SK-N-SH (cell line): Measurements from ENCODE around the gene TESMIN. TPM values are rescaled to one million over a fixed set of nuclear protein-coding genes. Genes with fewer than 3 reads are reported as not detected.

Experiments used
- CTCF ChIA-PET: fragments of 300-600, 350-600 bp; formaldehyde crosslinking; extraction: SDS; loops from one replicate; lab custom pipeline; 2021; lab: Yijun Ruan, JAX
- POLR2A ChIA-PET: fragments of 350-600 bp; sonication (Branson Sonifier 250); formaldehyde crosslinking; extraction: SDS; loops from one replicate; lab custom pipeline; 2020; ENCODE audit warnings: antibody characterized with exemption, inconsistent platforms; lab: Yijun Ruan, JAX
- DNase-seq: peaks from one replicate; pipeline ENCODE4 v3.0.0; 2012
- H2AFZ ChIP-seq: fragments of 200-600 bp; sonication (generic); 2 replicates; pipeline ENCODE4 v1.8.1; 2016; ENCODE audit warnings: antibody characterized with exemption, mild to moderate bottlenecking, low read depth
- H3F3A ChIP-seq: fragments of 200-600 bp; sonication (generic); replicated peaks from 2 replicates; pipeline ENCODE3; 2016; ENCODE audit warnings: antibody characterized with exemption, mild to moderate bottlenecking; ENCODE audit not compliant: insufficient read depth
- H3K27ac ChIP-seq, 2 experiments: fragments of 200-500 bp in 1 of 2; fragments of 200-600 bp in 1 of 2; sonication (Bioruptor generic) in 1 of 2; sonication (generic), shearing (Covaris generic) in 1 of 2; 2 replicates each; pipeline versions ENCODE4 v1.5.1 to v1.6.1; 2014 to 2016; ENCODE audit warnings: low read depth in 2 of 2, inconsistent platforms in 1 of 2, low read length in 1 of 2, mild to moderate bottlenecking in 1 of 2, mixed read lengths in 1 of 2
- H3K27me3 ChIP-seq: fragments of 200-600 bp; sonication (generic), shearing (Covaris generic); 2 replicates; pipeline ENCODE4 v1.6.1; 2016; ENCODE audit warnings: mixed run types; ENCODE audit not compliant: insufficient read depth
- H3K36me3 ChIP-seq, 2 experiments: fragments of 200-500 bp in 1 of 2; fragments of 200-600 bp in 1 of 2; sonication (Bioruptor generic) in 1 of 2; sonication (generic) in 1 of 2; replicated peaks in 1 of 2; 2 replicates each; pipeline versions ENCODE3 to v1.5.1; 2014 to 2016; ENCODE audit warnings: low read length in 1 of 2, mild to moderate bottlenecking in 1 of 2; ENCODE audit not compliant: insufficient read depth in 2 of 2, control insufficient read depth in 1 of 2
- H3K4me1 ChIP-seq, 2 experiments: fragments of 200-500 bp in 1 of 2; fragments of 200-600 bp in 1 of 2; sonication (Bioruptor generic) in 1 of 2; sonication (generic), shearing (Covaris generic) in 1 of 2; 2 replicates each; pipeline versions ENCODE4 v1.5.1 to v1.6.1; 2014 to 2016; ENCODE audit warnings: low read depth in 1 of 2, low read length in 1 of 2, mixed run types in 1 of 2; ENCODE audit not compliant: insufficient read depth in 2 of 2, control insufficient read depth in 1 of 2
- H3K4me2 ChIP-seq: fragments of 200-600 bp; sonication (generic), shearing (Covaris generic); 2 replicates; pipeline ENCODE4 v1.6.1; 2017; ENCODE audit warnings: mixed run types
- H3K4me3 ChIP-seq, 2 experiments: fragments of 200-500 bp in 1 of 2; fragments of 200-600 bp in 1 of 2; sonication (Bioruptor generic) in 1 of 2; sonication (generic), shearing (Covaris generic) in 1 of 2; 2 replicates each; pipeline versions ENCODE4 v1.5.1 to v1.8.1; 2014 to 2016; ENCODE audit warnings: low read depth in 2 of 2, inconsistent platforms in 1 of 2, low read length in 1 of 2, mild to moderate bottlenecking in 1 of 2, mixed read lengths in 1 of 2, moderate library complexity in 1 of 2
- H3K79me2 ChIP-seq: fragments of 200-600 bp; sonication (generic); 2 replicates; pipeline ENCODE4 v1.8.1; 2017; ENCODE audit warnings: mild to moderate bottlenecking; ENCODE audit not compliant: insufficient read depth
- H3K9ac ChIP-seq: fragments of 200-600 bp; sonication (generic); 2 replicates; pipeline ENCODE4 v1.6.1; 2017; ENCODE audit warnings: mixed run types
- H3K9me2 ChIP-seq: fragments of 200-600 bp; sonication (generic); 2 replicates; pipeline ENCODE4 v1.6.1; 2017; ENCODE audit warnings: mixed run types
- H3K9me3 ChIP-seq: fragments of 200-600 bp; sonication (generic); 2 replicates; pipeline ENCODE4 v1.6.1; 2017; ENCODE audit warnings: mixed run types, mild to moderate bottlenecking, moderate library complexity
- H4K20me1 ChIP-seq: fragments of 200-600 bp; sonication (generic); 2 replicates; pipeline ENCODE4 v1.6.1; 2017; ENCODE audit warnings: mild to moderate bottlenecking, mixed run types; ENCODE audit not compliant: insufficient read depth
- CHD2 ChIP-seq: fragments of 150-350 bp; IDR thresholded peaks from 2 replicates; pipeline ENCODE4 v1.6.1; 2018; ENCODE audit warnings: low read length; ENCODE audit not compliant: partially characterized antibody
- CTCF ChIP-seq: fragments of 200-600 bp; sonication (generic); IDR thresholded peaks from 2 replicates; pipeline ENCODE4 v1.6.1; 2017; ENCODE audit warnings: antibody characterized with exemption, mild to moderate bottlenecking, moderate library complexity
- EZH2phosphoT487 ChIP-seq: fragments of 200-600 bp; sonication (generic); IDR thresholded peaks from 2 replicates; pipeline ENCODE4 v1.6.1; 2017; ENCODE audit warnings: low read depth, mixed run types, mild to moderate bottlenecking, antibody characterized with exemption, moderate library complexity, borderline replicate concordance
- FOSL2 ChIP-seq: IDR thresholded peaks from 2 replicates; pipeline ENCODE4 v1.4.0; 2012; ENCODE audit warnings: low read depth, mild to moderate bottlenecking, moderate library complexity, borderline replicate concordance
- FOXJ3 ChIP-seq: sonication (generic); formaldehyde crosslinking; IDR thresholded peaks from 2 replicates; pipeline ENCODE4 v1.5.1; 2020; ENCODE audit warnings: mild to moderate bottlenecking, missing genetic modification reagents
- GABPA ChIP-seq: IDR thresholded peaks from 2 replicates; pipeline ENCODE4 v1.4.0; 2012; ENCODE audit warnings: low read depth, mild to moderate bottlenecking
- JUND ChIP-seq: IDR thresholded peaks from 2 replicates; pipeline ENCODE4 v1.4.0; 2012
- NFIC ChIP-seq: IDR thresholded peaks from 2 replicates; pipeline ENCODE4 v1.4.0; 2012; ENCODE audit warnings: borderline replicate concordance
- PBX3 ChIP-seq: IDR thresholded peaks from 2 replicates; pipeline ENCODE4; 2012
- POLR2AphosphoS5 ChIP-seq: IDR thresholded peaks from 2 replicates; pipeline ENCODE4 v1.6.1; 2012; ENCODE audit warnings: low read depth, low read length
- RFX5 ChIP-seq: IDR thresholded peaks from 2 replicates; pipeline ENCODE4 v1.6.1; 2012; ENCODE audit warnings: mild to moderate bottlenecking, improper control_type of control experiment, low read length
- RXRA ChIP-seq: IDR thresholded peaks from 2 replicates; pipeline ENCODE4 v1.4.0; 2012; ENCODE audit warnings: low read depth, mild to moderate bottlenecking, borderline replicate concordance
- SMC3 ChIP-seq: IDR thresholded peaks from 2 replicates; pipeline ENCODE4 v1.6.1; 2012; ENCODE audit warnings: low read depth, low read length, improper control_type of control experiment
- TAF1 ChIP-seq: IDR thresholded peaks from 2 replicates; pipeline ENCODE4 v1.6.1; 2012; ENCODE audit warnings: low read depth, mild to moderate bottlenecking, low read length, moderate library complexity, borderline replicate concordance
- TCF12 ChIP-seq: IDR thresholded peaks from 2 replicates; pipeline ENCODE4 v1.4.0; 2012
- TEAD4 ChIP-seq: IDR thresholded peaks from 2 replicates; pipeline ENCODE4 v1.4.0; 2012; ENCODE audit warnings: mild to moderate bottlenecking, borderline replicate concordance; ENCODE audit not compliant: insufficient read depth
- USF1 ChIP-seq: IDR thresholded peaks from 2 replicates; pipeline ENCODE4 v1.4.0; 2012; ENCODE audit warnings: low read depth, borderline replicate concordance
- WGBS: methylation state at CpG from one replicate; pipeline ENCODE4 v1.1.6; 2017; ENCODE audit warnings: low lambda C conversion rate; 5-methylcytosine and 5-hydroxymethylcytosine counted together
- polyA plus RNA-seq, 3 experiments: library from polyadenylated mRNA; depleted of rRNA; stranded (reverse); fragments of >200 nt; gene quantifications; 2 replicates each; pipeline ENCODE4 v1.2.3, GENCODE V29; 2012
- TF ChIP-seq, protein P1 (sequence below): fragments of 150-350 bp; IDR thresholded peaks from 2 replicates; pipeline ENCODE4 v1.6.1; 2016; ENCODE audit warnings: mild to moderate bottlenecking, low read depth, low read length
- TF ChIP-seq, protein P2 (sequence below): IDR thresholded peaks from 2 replicates; pipeline ENCODE4 v1.6.1; 2012; ENCODE audit warnings: mild to moderate bottlenecking, low read depth, low read length, moderate library complexity
- TF ChIP-seq, protein P3 (sequence below): IDR thresholded peaks from 2 replicates; pipeline ENCODE4 v1.4.0; 2012; ENCODE audit warnings: low read depth, borderline replicate concordance

Gene TESMIN
- polyA plus RNA-seq, 1 of the 3 experiments (the other 2 are of a cell fraction), result 3.5 TPM

- no peaks in the 10 kb centered on the region for H3K36me3 ChIP-seq
- no peak overlapping the region for H2AFZ ChIP-seq
- H4K20me1 ChIP-seq, result no peaks in the 10 kb centered on the region
- H3K9ac ChIP-seq, result no peak overlapping the region
- POLR2A ChIA-PET, result no interaction called here
- WGBS, result 83% methylated on average over 5 of the region's 14 CpGs
- no peaks in the 10 kb centered on the region for H3K9me3 ChIP-seq
- H3K4me3 ChIP-seq, result no peak overlapping the region
- H3K27me3 ChIP-seq, result peaks cover 35% of the 10 kb centered on the region
- CTCF ChIA-PET, result interaction anchor here (1.5 to 2.6 kb wide), 2 partner anchors 11 to 77 kb away, joined by 3 to 9 read pairs; no protein-coding TSS in a partner anchor
- no peaks in the 10 kb centered on the region for H3F3A ChIP-seq
- peaks cover 0 to 38% of the 10 kb centered on the region in 2 experiments; a peak in 1 of 4 replicates for H3K4me1 ChIP-seq
- H3K9me2 ChIP-seq, result no peaks in the 10 kb centered on the region
- no peak overlapping the region for H3K4me2 ChIP-seq
- DNase-seq, result no peak
- TF ChIP-seq POLR2AphosphoS5 (no peak), RFX5 (no peak), FOSL2 (no peak), USF1 (no peak), RXRA (no peak), PBX3 (no peak), CHD2 (no peak), CTCF (no peak), TEAD4 (no peak), TAF1 (no peak), SMC3 (no peak), EZH2phosphoT487 (no peak), TCF12 (no peak), JUND (no peak), GABPA (no peak), NFIC (no peak), FOXJ3 (CRISPR knock-in tag) (no peak)
- TF ChIP-seq, protein P1, sequence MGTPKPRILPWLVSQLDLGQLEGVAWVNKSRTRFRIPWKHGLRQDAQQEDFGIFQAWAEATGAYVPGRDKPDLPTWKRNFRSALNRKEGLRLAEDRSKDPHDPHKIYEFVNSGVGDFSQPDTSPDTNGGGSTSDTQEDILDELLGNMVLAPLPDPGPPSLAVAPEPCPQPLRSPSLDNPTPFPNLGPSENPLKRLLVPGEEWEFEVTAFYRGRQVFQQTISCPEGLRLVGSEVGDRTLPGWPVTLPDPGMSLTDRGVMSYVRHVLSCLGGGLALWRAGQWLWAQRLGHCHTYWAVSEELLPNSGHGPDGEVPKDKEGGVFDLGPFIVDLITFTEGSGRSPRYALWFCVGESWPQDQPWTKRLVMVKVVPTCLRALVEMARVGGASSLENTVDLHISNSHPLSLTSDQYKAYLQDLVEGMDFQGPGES, result no peak
- TF ChIP-seq, protein P2, sequence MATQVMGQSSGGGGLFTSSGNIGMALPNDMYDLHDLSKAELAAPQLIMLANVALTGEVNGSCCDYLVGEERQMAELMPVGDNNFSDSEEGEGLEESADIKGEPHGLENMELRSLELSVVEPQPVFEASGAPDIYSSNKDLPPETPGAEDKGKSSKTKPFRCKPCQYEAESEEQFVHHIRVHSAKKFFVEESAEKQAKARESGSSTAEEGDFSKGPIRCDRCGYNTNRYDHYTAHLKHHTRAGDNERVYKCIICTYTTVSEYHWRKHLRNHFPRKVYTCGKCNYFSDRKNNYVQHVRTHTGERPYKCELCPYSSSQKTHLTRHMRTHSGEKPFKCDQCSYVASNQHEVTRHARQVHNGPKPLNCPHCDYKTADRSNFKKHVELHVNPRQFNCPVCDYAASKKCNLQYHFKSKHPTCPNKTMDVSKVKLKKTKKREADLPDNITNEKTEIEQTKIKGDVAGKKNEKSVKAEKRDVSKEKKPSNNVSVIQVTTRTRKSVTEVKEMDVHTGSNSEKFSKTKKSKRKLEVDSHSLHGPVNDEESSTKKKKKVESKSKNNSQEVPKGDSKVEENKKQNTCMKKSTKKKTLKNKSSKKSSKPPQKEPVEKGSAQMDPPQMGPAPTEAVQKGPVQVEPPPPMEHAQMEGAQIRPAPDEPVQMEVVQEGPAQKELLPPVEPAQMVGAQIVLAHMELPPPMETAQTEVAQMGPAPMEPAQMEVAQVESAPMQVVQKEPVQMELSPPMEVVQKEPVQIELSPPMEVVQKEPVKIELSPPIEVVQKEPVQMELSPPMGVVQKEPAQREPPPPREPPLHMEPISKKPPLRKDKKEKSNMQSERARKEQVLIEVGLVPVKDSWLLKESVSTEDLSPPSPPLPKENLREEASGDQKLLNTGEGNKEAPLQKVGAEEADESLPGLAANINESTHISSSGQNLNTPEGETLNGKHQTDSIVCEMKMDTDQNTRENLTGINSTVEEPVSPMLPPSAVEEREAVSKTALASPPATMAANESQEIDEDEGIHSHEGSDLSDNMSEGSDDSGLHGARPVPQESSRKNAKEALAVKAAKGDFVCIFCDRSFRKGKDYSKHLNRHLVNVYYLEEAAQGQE, result no peak
- TF ChIP-seq, protein P3, sequence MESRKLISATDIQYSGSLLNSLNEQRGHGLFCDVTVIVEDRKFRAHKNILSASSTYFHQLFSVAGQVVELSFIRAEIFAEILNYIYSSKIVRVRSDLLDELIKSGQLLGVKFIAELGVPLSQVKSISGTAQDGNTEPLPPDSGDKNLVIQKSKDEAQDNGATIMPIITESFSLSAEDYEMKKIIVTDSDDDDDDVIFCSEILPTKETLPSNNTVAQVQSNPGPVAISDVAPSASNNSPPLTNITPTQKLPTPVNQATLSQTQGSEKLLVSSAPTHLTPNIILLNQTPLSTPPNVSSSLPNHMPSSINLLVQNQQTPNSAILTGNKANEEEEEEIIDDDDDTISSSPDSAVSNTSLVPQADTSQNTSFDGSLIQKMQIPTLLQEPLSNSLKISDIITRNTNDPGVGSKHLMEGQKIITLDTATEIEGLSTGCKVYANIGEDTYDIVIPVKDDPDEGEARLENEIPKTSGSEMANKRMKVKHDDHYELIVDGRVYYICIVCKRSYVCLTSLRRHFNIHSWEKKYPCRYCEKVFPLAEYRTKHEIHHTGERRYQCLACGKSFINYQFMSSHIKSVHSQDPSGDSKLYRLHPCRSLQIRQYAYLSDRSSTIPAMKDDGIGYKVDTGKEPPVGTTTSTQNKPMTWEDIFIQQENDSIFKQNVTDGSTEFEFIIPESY, result no peak
- no peak overlapping the region for H3K27ac ChIP-seq
- no peaks in the 10 kb centered on the region for H3K79me2 ChIP-seq
These were observed 63.3 kb downstream of the TESMIN start for GRCh38 chr11:68687986-68688385.
